Pons (tissue), 1 donor: ENCODE measurements around the gene MRFAP1.
A peak's percentile ranks its signal among the peaks of the same experiment; 100 is the strongest.
"Not testable (repeated sequence)": the region's sequence is repeated elsewhere in the genome, so short reads cannot be mapped to it uniquely, and the experiment has no call there.

Experiments used
- DNase-seq: peaks from one replicate; pipeline ENCODE4 v3.0.0-alpha.2; 2016; ENCODE audit warnings: low spot score

Gene MRFAP1

GRCh38 chr4:6668391-6668790 is 27.9 kb downstream of the MRFAP1 start:
- DNase-seq, result no peak

DNA sequence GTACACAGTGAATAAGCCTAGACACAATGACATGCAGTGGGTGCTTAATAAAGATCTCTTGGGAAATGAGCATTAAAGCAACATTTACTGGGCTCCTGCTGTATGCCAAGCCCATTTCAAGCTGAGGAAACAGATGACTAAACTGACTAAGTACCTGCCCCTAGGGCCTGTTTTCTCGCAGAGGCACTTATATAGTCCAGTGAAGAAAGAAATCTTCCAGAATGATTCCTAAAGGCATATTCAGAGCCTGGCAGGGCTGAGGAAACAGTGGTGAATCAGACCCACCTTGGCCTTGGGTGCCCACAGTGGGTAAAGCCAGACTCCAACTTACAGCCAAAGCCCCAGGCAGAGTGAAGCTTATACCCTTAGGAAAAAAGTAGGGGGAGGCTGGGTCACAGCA is 31.2 kb downstream of the MRFAP1 start:
- DNase-seq, result no peak

GRCh38 chr4:6672131-6672530 is 31.6 kb downstream of the MRFAP1 start:
- no peak for DNase-seq

- DNase-seq, result not testable (repeated sequence)
Measured at GRCh38 chr4:6672541-6673190, 32.2 kb downstream of the MRFAP1 start.

DNA sequence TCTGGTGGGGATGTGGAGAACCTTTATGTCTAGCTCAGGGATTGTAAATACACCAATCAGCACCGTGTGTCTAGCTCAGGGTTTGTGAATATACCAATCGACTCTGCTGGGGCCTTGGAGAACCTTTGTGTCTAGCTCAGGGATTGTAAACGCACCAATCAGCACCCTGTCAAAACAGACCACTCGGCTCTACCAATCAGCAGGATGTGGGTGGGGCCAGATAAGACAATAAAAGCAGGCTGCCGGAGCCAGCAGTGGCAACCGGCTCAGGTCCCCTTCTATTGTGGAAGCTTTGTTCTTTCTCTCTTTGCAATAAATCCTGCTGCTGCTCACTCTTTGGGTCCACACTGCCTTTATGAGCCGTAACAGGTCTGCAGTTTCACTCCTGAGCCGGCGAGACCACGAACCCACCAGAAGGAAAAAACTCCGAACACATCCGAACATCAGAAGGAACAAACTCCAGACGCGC is 32.7 kb downstream of the MRFAP1 start:
- DNase-seq, result peak; percentile 19

- peak; percentile 91 for DNase-seq
Measured at GRCh38 chr4:6673660-6674499, 33.4 kb downstream of the MRFAP1 start.

DNA sequence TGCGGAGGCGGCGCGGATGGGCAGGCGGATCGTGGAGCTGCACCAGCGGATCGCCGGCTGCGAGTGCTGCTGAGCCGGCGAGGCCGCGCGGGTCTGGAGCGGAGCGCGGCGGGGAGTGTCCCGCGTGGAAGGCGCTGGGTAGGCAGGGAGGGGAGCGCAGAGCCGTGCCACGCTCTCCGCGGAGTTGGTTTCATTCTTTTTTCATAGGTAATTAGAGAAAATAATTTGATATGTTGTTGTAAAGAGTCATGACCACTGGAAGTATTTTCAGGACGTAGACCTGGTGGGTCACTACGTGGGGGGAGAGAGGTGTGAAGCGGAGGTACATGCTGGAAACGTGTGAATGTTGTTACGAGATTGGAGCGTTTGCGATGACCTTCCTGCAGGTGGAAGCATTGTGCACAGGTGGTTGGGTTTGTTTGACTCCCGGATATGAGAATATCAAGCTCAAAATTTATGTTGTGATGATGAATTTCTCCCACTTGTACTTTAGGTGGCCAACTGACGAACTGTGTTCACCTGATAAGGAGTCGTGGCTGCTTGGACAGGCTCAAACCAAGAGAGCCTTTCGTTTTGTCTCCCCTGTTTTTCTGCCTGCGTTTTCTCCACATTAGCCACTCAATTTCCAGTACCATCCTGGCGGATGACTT is 34.1 kb downstream of the MRFAP1 start:
- DNase-seq, result peak; percentile 16

GRCh38 chr4:6676722-6677558 is 36.5 kb downstream of the MRFAP1 start:
- no peak for DNase-seq

GRCh38 chr4:6680372-6681034 is 40.0 kb downstream of the MRFAP1 start:
- no peak for DNase-seq

GRCh38 chr4:6681191-6681590 is 40.7 kb downstream of the MRFAP1 start:
- DNase-seq, result no peak

DNA sequence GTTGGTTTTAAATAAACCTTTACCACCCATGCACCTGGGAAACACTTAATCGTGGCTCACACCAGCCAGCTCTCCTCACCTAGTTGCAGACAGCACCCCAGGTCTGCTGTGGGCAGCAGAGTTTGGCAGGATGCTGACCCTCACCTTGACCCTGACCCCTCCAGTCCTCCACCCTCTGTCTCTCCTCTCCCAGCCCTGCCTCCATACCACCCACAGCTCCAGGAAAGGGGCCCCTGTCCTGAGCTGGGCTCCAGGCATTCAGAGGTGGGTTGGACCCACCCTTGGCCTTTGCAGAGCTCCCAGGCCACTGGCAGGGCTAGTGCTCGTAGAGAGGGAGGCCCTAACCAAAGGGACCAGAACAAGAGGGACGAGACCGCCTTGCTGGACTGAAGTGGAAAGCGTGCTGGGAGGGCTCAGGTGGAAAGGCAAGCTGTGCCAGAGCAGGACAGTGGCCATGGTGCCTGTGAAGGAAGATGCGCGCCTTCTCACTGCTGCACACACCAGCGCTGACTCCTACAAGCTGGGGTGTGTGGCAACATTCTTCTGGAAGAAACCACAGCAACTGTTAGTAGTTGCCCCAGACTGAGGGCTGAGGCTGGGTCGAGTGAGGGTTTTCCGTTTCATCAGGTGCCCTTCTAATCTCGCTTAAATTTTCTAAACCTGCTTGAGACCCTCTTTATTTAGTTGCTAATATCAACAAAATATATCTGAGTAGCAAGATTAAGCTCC is 42.5 kb downstream of the MRFAP1 start:
- no peak for DNase-seq

GRCh38 chr4:6684656-6685055 is 44.2 kb downstream of the MRFAP1 start:
- no peak for DNase-seq

- DNase-seq, result no peak
Measured at GRCh38 chr4:6686104-6686787, 45.8 kb downstream of the MRFAP1 start.

GRCh38 chr4:6687947-6688878 is 47.7 kb downstream of the MRFAP1 start:
- no peak for DNase-seq

GRCh38 chr4:6688879-6689505 is 48.5 kb downstream of the MRFAP1 start:
- no peak for DNase-seq

DNA sequence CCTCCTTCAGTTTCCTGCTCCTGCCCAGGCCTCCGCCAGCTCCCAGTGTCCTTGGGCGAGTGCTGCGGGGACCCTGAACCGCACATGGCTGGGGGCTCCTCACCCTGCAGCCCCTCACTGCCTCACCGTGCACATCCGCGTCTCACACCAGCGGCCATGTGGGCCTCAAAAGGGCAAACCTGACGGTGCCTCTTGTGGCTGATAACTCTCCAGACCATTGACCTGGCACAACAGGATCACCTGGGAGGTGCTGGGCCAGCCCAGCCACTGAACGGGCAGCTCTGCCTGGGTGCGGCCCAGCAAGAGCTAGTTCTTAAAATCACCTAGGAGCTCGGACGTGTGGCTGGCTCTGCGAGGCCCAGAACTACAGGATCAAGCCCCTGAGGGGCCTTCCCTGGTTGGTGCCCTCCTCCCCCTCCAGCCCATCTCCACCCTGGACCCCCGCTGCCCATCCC is 49.0 kb downstream of the MRFAP1 start:
- no peak for DNase-seq
